Endometrial microvascular endothelial cells (primary cell): Measurements from ENCODE around the gene HNRNPLL. TPM values are rescaled to one million over a fixed set of nuclear protein-coding genes. Genes with fewer than 3 reads are reported as not detected.

Experiments used
- in situ Hi-C: cut with HindIII; loops from 2 replicates; pipeline ENCODE4 v1.10.0; 2017; ENCODE audit warnings: low sequenced_read_pairs, low pct_unique_long_range_greater_than_20kb; ENCODE audit errors: inconsistent ontology term
- total RNA-seq: library from RNA; depleted of rRNA; stranded (reverse); fragments of >200 nt; gene quantifications from one replicate; pipeline ENCODE4 v1.2.3, GENCODE V29; 2015; ENCODE audit errors: inconsistent ontology term

The HNRNPLL gene
- total RNA-seq, 1 donor from 2014 or later = 46.9 TPM

DNA sequence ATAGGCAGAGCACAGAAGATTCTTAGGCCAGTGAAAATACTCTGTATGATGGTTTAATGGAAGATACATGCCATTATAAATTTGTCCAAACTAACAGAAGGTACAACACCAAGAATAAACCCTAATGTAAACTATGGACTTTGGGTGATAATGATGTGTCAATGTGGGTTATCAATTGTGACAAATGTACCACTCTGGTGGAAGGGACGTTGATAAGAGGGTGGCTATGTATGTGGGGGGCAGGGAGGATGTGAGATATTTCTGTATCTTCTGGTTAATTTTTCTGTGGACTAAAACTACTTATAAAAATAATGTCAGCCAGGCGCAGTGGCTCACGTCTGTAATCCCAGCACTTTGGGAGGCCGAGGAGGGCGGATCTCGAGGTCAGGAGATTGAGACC lies 86.2 kb downstream of the HNRNPLL start:
- in situ Hi-C loops = no loop called here

DNA sequence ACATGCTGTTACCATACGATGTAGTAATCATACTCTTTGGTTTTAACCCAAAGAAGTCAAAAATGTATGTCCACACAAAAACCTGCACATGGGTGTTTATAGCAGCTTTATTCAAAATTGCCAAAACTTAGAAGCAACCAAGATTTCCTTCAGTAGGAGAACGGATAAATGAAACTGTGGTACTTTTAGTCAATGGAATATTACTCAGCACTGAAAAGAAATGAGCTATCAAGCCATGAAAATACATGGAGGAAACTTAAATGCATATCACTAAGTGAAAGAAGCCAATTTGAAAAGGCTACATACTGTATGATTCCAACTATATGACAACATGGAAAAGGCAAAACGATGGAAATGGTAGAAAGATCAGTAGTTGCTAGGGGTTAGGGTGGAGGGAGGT lies 86.6 kb downstream of the HNRNPLL start:
- in situ Hi-C loops = no loop called here

DNA sequence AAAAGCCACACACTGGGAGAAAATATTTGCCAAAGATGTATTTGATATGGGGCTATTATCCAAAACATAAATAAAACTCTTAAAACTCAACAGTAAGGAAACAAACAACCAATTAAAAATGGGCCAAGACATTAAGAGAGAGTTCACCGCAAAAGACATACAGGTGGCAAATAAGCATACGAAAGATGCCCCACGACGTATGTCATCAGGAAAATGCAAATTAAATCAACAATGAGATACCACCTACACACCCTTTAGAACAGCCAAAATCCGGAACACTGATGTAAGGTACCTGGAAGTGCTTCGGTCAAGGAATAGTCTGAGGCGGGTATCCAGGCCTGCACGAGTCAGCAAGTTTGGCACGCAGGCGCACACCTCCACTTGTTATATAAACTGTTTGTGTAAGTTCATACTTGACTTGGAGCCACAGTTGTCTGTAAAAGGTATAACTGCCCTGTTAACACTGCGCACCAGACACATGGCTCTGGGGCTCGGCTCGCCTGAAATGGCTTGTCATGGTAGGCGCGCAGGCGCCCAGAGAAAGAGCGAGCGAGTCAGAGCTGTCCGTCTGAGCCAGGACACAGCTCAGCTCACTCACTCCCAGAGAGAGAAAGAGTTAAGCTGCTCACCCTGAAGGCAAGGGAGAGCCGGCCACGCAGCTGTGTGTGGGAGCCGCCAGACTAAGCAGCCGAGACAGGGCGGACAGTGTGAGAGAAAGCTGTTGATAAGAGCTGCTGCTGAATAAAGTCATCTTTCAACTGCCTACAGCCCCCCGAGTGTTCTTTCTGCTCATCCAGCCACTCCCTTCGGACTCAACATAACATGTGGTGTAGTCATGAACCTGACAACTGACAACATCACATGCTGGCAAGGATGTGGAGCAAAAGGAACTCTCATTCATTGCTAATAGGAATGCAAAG lies 87.3 kb downstream of the HNRNPLL start:
- in situ Hi-C loops = no loop called here

DNA sequence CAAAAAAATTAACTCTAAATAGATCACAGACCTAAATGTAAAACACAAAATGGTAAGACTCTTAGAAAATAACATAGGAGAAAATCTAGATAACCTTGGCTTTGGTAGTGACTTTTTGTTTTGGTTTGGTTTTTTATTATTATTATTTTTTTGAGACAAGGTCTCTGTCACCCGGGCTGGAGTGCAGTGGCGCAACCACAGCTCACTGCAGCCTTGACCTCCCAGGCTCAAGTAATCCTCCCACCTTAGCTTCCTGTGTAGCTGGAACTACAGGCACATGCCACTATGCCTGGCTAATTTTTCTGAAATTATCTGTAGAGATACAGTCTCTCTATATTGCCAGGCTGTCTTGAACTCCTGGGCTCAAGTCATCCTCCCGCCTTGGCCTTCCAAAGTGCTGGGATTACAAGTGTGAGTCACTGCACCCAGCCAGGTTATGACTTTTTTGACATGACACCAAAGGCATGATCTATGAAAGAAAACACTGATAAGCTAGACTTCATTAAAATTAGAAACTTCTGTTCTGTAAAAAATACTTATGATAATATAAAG lies 88.0 kb downstream of the HNRNPLL start:
- in situ Hi-C loops = no loop called here

DNA sequence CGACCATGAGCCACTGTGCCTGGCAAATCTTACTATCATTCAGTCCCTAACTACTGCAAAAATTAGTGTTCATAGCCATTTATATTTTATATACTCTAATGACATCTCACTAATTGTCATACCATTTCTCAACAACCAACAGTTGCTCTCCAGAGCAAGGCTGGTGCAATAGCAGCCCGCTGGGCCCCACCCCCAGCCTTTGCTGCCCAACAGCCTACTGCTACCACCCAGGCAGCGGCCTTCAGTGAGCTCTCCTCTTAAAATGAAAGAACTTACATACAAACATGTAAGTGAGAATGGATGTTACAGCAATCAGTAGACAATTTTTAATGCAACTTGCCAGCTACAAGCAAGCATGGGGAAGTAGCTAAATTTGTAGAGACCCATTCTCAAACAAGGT lies 90.5 kb downstream of the HNRNPLL start:
- in situ Hi-C loops = no loop called here

Other genes with a start within 250 kb of the HNRNPLL start
- gene ATL2, start 225.7 kb downstream of the HNRNPLL start, total RNA-seq = 46.3 TPM
- 9.8 TPM for gene GALM, start 63.2 kb upstream of the HNRNPLL start, total RNA-seq
- gene SRSF7, start 148.4 kb upstream of the HNRNPLL start, total RNA-seq = 147 TPM
- gene GEMIN6, start 175.3 kb upstream of the HNRNPLL start, total RNA-seq = 10.1 TPM